CD1c-positive myeloid dendritic cell (primary cell): Measurements from ENCODE around the gene FAM219B.
"Not testable (repeated sequence)": the region's sequence is repeated elsewhere in the genome, so short reads cannot be mapped to it uniquely, and the experiment has no call there.

Source experiments
- DNase-seq: peaks from one replicate; pipeline ENCODE4 v3.0.0-alpha.2; 2016; ENCODE audit errors: extremely low spot score

The FAM219B gene

GRCh38 chr15:74903676-74904075, 3.0 kb downstream of the FAM219B start:
- DNase-seq, result no peak

DNA sequence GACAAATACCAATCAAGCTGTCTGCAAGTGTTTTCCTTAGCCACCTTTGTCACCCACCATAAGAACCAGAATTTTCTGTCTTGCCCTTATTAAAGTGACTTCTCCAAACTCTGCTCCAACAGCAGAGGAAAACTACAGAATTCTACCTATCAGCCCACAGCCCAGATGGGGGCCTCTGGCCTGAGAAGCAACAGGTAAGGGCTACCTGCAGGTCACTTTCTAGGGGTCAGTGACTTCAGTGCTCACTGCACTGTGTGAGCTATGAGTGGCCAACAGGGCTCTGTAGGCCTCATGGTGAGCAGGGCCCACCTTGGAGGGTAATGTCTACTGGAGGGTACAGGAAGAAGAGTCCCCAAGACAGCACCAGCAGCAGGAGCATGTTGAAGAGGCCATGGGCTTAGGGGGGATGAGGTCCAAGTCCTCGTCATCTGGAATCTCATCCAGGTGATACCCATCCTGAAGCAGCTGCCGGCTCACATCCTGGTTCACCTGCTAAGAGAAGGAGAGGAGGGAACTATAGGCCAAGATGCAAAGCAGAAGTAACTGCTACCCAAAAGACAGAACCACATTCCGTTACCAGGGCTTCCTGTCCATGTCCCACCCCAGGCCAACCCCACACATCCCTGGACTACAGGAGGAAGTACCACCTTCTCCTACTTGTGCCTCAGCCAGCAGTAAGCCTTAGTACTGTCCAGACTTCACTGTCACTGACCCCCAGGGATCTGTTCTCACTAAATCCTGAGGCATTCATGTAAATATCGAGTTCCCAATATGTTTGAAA, 4.2 kb downstream of the FAM219B start:
- DNase-seq, result peak; percentile 19

GRCh38 chr15:74901612-74902063, 5.0 kb downstream of the FAM219B start:
- peak; percentile 85 for DNase-seq

GRCh38 chr15:74897300-74897701, 9.3 kb downstream of the FAM219B start:
- no peak for DNase-seq

- no peak for DNase-seq
Observed at GRCh38 chr15:74896316-74896715, 10.3 kb downstream of the FAM219B start.

DNA sequence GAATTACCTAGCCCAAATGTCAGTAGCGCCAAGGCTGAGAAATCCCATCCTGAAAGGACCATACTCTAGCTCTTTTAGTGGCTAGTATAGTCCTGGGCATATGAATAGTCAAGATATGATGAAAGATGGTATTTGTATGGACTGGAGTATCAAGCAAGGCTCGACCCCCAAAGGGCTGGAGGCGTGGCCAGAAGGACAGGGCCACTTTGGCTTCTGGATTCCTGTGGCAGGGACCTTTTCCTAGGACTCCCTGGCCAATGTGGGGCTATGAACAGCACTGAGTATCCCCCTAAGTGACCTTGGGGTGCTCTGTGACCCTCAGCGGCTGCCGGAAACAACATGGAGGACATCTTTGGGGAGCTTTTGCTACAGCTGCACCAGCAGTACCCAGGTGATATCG, 10.8 kb downstream of the FAM219B start:
- no peak for DNase-seq

DNA sequence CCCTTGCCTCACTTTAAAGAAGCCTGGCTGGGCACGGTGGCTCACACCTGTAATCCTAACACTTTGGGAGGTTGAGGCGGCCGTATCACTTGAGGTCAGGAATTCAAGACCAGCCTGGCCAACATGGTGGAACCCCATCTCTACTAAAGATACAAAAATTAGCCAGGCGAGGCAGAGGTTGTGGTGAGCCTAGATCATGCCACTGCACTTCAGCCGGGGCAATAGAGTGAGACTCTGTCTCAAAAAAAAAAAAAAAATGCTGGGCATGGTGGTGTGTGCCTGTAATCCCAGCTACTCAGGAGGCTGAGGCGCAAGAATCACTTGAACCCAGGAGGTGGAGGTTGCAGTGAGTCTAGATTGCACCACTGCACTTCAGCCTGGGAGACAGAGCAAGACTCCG, 12.3 kb downstream of the FAM219B start:
- not testable (repeated sequence) for DNase-seq

DNA sequence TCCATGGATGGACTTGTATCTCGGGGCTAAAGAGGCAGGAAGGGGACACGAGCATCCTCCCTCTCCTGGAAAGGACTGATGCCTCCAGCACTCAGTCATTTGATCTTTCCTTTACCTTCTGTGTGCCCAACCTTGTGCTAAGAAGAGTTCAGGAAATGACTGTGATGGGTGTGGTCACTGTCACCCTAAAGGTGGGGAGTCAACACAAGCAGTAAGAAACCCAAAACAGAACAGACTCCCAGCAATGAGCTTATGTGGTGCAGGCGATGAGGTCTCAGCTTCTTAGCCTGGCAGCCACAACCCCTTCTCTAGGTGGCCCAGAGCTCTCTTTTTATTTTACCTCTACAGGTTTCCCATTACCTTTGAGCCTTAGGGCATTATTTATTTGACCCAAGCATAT, 13.0 kb downstream of the FAM219B start:
- DNase-seq, result no peak

GRCh38 chr15:74892931-74893330, 13.7 kb downstream of the FAM219B start:
- no peak for DNase-seq

GRCh38 chr15:74892313-74892712, 14.3 kb downstream of the FAM219B start:
- no peak for DNase-seq

GRCh38 chr15:74891469-74891868, 15.2 kb downstream of the FAM219B start:
- DNase-seq, result no peak

- no peak for DNase-seq
Observed at GRCh38 chr15:74890665-74890960, 16.0 kb downstream of the FAM219B start.

- DNase-seq, result peak; percentile 88
Observed at GRCh38 chr15:74889883-74890664, 16.6 kb downstream of the FAM219B start, which contains the start of gene MPI. Gene MPI (plus strand): TSS chr15:74890042. CDS start chr15:74890074, 32 bp downstream.

DNA sequence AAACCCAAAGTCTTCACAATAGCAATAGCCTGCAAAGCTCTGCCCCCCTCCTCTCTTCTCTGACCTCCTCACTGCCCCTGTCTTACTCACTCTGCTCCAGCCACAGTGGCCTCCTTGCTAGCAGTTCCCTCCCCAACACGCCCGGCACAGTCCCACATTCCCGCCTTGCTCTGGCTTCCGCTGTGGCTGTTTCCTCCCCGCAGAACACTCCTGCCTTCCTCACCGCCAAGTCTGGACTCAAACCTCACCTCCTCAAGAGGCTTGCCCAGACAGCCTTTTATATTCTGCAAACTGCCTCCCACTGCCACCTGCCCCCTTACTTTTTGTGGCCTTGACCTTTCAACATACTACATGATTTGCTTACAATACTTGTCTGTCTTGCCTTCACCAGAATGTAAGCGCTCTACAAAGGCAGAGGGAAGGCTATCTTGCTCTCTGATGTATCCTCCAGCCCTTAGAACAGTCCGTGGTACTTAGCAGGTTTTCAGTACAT, 17.2 kb downstream of the FAM219B start:
- peak; percentile 50 for DNase-seq

- no peak for DNase-seq
Observed at GRCh38 chr15:74888716-74889115, 17.9 kb downstream of the FAM219B start.

DNA sequence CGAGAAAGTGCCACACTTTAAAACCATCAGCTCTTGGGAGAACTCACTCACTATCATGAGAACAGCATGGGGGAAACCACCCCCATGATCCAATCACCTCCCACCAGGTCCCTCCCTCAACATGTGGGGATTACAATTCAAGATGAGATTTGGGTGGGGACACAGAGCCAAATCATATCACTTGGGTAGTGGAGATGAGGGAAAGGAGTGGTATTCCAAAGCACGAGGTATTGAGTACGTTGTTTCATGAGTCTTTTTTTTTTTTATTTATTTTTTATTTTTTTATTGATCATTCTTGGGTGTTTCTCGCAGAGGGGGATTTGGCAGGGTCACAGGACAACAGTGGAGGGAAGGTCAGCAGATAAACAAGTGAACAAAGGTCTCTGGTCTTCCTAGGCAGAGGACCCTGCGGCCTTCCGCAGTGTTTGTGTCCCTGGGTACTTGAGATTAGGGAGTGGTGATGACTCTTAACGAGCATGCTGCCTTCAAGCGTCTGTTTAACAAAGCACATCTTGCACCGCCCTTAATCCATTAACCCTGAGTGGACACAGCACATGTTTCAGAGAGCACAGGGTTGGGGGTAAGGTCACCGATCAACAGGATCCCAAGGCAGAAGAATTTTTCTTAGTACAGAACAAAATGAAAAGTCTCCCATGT, 19.0 kb downstream of the FAM219B start:
- not testable (repeated sequence) for DNase-seq

DNA sequence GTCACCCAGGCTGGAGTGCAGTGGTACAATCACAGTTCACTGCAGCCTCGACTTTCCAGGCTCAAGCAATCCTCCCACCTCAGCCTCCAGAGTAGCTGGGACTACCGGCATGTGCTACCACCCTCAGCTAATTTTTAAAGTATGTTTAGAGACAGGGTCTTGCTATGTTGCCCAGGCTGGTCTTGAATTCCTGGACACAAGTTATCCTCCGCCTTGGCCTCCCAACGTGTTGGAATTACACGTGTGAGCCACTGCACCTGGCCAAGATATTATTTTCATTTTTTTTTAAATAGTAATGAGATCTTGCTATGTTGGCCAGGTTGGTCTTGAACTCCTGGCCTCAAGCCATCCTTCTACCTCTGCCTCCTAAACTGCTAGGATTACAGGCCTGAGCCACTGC, 21.2 kb downstream of the FAM219B start:
- DNase-seq, result no peak

GRCh38 chr15:74884428-74885223, 22.0 kb downstream of the FAM219B start:
- no peak for DNase-seq

DNA sequence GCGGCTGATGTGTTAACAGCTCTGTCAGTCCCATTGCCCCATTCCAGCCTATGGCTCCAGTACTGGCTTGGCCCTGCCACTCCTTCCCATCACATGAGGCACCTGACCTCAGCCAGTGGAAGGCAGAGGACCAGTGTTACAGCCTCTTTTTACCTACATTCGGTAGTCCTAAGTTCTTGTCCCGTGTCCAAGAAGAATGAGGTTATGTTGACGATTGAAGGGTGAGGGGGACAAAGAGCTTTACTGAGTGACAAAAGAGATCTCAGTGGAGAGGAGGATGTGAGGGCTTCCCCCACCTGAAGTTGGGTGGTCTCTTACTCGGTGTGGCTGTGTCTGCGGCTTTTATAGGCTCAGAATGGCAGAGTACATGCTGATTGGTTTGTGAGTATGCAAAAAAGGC, 24.1 kb downstream of the FAM219B start:
- no peak for DNase-seq

- DNase-seq, result no peak
Observed at GRCh38 chr15:74878273-74878672, 28.4 kb downstream of the FAM219B start.

- no peak for DNase-seq
Observed at GRCh38 chr15:74873756-74874424, 32.8 kb downstream of the FAM219B start.
